ENCODE measurements around the gene SLC25A19. TPM values are rescaled to one million over a fixed set of nuclear protein-coding genes. Genes with fewer than 3 reads are reported as not detected.
A peak's percentile ranks its signal among the peaks of the same experiment; 100 is the strongest.

SLC25A19 gene
- total and polyA plus RNA-seq, 2 experiments from 2014 or later, result 17.9 to 22.4 TPM

DNA sequence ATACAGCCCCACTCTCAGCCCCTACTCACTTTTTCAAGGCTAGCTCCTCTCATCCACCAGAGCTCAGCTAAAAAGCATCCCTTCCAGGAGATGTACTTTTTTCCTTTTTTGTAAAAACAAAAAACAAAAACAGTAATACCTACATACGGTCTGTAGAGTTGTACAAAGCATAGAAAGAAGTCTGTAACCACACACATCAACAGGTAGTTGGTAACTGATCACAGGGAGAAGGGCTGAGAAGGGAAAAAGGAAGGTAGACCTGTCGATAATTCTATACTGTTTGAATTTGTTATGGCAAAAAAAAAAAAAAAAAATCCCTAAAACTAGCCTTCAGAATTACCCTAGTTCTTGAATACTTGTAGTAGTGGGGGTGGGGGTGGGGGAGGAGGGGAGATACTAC lies 874 bp downstream of the SLC25A19 start (continued):
- no peak for TF ChIP-seq POLR2AphosphoS5 (IDR thresholded peaks at IDR 0.05; ENCODE audit: low read depth)
- no peak for TF ChIP-seq STAT1 (IDR thresholded peaks at IDR 0.05; ENCODE audit: unreplicated experiment)

DNA sequence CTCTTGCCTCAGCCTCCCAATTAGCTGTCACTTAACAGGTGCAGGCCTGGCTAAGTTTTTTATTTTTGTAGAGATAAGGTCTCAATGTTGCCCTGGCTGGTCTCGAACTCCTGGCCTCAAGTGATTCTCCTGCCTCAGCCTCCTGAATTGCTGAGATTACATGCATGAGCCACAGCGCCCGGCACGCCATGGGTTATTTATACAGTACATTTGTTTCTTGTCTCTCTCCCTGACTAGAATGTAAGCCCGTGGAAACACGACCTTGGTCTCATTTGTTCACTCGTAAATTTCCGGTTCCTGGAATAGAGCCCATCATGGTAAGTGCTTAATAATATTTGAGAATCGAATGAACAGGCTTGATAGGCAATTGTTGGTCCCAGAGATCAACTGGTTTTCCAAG lies 2.0 kb downstream of the SLC25A19 start:
- H3K27me3 Mint-ChIP-seq (ENCODE audit: insufficient read depth, low read depth, poor library complexity), result peaks cover 6% of the 10 kb centered on the region
- H3K4me1 ChIP-seq (ENCODE audit: insufficient read depth), result peaks cover 5% of the 10 kb centered on the region
- no peaks in the 10 kb centered on the region; the same call in 1 of the 2 replicates for H3K36me3 ChIP-seq (ENCODE audit: insufficient read depth)
- ATAC-seq (no peak), DNase-seq (ENCODE audit: low spot score) (no peak)
- TF ChIP-seq POLR2AphosphoS5 (IDR thresholded peaks at IDR 0.05; ENCODE audit: low read depth), result no peak
- no peak for TF ChIP-seq NANOG (IDR thresholded peaks at IDR 0.05; ENCODE audit: borderline replicate concordance)
- TF ChIP-seq, protein P1, sequence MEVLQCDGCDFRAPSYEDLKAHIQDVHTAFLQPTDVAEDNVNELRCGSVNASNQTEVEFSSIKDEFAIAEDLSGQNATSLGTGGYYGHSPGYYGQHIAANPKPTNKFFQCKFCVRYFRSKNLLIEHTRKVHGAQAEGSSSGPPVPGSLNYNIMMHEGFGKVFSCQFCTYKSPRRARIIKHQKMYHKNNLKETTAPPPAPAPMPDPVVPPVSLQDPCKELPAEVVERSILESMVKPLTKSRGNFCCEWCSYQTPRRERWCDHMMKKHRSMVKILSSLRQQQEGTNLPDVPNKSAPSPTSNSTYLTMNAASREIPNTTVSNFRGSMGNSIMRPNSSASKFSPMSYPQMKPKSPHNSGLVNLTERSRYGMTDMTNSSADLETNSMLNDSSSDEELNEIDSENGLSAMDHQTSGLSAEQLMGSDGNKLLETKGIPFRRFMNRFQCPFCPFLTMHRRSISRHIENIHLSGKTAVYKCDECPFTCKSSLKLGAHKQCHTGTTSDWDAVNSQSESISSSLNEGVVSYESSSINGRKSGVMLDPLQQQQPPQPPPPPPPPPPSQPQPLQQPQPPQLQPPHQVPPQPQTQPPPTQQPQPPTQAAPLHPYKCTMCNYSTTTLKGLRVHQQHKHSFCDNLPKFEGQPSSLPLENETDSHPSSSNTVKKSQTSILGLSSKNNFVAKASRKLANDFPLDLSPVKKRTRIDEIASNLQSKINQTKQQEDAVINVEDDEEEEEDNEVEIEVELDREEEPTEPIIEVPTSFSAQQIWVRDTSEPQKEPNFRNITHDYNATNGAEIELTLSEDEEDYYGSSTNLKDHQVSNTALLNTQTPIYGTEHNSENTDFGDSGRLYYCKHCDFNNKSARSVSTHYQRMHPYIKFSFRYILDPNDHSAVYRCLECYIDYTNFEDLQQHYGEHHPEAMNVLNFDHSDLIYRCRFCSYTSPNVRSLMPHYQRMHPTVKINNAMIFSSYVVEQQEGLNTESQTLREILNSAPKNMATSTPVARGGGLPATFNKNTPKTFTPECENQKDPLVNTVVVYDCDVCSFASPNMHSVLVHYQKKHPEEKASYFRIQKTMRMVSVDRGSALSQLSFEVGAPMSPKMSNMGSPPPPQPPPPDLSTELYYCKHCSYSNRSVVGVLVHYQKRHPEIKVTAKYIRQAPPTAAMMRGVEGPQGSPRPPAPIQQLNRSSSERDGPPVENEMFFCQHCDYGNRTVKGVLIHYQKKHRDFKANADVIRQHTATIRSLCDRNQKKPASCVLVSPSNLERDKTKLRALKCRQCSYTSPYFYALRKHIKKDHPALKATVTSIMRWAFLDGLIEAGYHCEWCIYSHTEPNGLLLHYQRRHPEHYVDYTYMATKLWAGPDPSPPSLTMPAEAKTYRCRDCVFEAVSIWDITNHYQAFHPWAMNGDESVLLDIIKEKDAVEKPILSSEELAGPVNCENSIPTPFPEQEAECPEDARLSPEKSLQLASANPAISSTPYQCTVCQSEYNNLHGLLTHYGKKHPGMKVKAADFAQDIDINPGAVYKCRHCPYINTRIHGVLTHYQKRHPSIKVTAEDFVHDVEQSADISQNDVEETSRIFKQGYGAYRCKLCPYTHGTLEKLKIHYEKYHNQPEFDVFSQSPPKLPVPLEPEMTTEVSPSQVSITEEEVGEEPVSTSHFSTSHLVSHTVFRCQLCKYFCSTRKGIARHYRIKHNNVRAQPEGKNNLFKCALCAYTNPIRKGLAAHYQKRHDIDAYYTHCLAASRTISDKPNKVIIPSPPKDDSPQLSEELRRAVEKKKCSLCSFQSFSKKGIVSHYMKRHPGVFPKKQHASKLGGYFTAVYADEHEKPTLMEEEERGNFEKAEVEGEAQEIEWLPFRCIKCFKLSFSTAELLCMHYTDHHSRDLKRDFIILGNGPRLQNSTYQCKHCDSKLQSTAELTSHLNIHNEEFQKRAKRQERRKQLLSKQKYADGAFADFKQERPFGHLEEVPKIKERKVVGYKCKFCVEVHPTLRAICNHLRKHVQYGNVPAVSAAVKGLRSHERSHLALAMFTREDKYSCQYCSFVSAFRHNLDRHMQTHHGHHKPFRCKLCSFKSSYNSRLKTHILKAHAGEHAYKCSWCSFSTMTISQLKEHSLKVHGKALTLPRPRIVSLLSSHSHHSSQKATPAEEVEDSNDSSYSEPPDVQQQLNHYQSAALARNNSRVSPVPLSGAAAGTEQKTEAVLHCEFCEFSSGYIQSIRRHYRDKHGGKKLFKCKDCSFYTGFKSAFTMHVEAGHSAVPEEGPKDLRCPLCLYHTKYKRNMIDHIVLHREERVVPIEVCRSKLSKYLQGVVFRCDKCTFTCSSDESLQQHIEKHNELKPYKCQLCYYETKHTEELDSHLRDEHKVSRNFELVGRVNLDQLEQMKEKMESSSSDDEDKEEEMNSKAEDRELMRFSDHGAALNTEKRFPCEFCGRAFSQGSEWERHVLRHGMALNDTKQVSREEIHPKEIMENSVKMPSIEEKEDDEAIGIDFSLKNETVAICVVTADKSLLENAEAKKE (CRISPR knock-in tag; IDR thresholded peaks at IDR 0.05), result no peak
- TF ChIP-seq, protein P2, sequence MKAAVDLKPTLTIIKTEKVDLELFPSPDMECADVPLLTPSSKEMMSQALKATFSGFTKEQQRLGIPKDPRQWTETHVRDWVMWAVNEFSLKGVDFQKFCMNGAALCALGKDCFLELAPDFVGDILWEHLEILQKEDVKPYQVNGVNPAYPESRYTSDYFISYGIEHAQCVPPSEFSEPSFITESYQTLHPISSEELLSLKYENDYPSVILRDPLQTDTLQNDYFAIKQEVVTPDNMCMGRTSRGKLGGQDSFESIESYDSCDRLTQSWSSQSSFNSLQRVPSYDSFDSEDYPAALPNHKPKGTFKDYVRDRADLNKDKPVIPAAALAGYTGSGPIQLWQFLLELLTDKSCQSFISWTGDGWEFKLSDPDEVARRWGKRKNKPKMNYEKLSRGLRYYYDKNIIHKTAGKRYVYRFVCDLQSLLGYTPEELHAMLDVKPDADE (IDR thresholded peaks at IDR 0.05), result no peak
- no peak for TF ChIP-seq ZNF114 (CRISPR knock-in tag; IDR thresholded peaks at IDR 0.05)
- no peak for TF ChIP-seq ZNF331 (CRISPR knock-in tag; IDR thresholded peaks at IDR 0.05; ENCODE audit: low read depth)
- TF ChIP-seq, protein P3, sequence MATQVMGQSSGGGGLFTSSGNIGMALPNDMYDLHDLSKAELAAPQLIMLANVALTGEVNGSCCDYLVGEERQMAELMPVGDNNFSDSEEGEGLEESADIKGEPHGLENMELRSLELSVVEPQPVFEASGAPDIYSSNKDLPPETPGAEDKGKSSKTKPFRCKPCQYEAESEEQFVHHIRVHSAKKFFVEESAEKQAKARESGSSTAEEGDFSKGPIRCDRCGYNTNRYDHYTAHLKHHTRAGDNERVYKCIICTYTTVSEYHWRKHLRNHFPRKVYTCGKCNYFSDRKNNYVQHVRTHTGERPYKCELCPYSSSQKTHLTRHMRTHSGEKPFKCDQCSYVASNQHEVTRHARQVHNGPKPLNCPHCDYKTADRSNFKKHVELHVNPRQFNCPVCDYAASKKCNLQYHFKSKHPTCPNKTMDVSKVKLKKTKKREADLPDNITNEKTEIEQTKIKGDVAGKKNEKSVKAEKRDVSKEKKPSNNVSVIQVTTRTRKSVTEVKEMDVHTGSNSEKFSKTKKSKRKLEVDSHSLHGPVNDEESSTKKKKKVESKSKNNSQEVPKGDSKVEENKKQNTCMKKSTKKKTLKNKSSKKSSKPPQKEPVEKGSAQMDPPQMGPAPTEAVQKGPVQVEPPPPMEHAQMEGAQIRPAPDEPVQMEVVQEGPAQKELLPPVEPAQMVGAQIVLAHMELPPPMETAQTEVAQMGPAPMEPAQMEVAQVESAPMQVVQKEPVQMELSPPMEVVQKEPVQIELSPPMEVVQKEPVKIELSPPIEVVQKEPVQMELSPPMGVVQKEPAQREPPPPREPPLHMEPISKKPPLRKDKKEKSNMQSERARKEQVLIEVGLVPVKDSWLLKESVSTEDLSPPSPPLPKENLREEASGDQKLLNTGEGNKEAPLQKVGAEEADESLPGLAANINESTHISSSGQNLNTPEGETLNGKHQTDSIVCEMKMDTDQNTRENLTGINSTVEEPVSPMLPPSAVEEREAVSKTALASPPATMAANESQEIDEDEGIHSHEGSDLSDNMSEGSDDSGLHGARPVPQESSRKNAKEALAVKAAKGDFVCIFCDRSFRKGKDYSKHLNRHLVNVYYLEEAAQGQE (IDR thresholded peaks at IDR 0.05; ENCODE audit: unreplicated experiment), result no peak
- TF ChIP-seq EZH2phosphoT487 (IDR thresholded peaks at IDR 0.05; ENCODE audit: unreplicated experiment), result no peak
- TF ChIP-seq, protein P4, sequence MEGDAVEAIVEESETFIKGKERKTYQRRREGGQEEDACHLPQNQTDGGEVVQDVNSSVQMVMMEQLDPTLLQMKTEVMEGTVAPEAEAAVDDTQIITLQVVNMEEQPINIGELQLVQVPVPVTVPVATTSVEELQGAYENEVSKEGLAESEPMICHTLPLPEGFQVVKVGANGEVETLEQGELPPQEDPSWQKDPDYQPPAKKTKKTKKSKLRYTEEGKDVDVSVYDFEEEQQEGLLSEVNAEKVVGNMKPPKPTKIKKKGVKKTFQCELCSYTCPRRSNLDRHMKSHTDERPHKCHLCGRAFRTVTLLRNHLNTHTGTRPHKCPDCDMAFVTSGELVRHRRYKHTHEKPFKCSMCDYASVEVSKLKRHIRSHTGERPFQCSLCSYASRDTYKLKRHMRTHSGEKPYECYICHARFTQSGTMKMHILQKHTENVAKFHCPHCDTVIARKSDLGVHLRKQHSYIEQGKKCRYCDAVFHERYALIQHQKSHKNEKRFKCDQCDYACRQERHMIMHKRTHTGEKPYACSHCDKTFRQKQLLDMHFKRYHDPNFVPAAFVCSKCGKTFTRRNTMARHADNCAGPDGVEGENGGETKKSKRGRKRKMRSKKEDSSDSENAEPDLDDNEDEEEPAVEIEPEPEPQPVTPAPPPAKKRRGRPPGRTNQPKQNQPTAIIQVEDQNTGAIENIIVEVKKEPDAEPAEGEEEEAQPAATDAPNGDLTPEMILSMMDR (conservative IDR thresholded peaks at IDR 0.05; ENCODE audit: low read depth in 2 of 2), result no peak
- TF ChIP-seq JUNB (IDR thresholded peaks at IDR 0.05; ENCODE audit: unreplicated experiment), result no peak
- TF ChIP-seq STAT1 (IDR thresholded peaks at IDR 0.05; ENCODE audit: unreplicated experiment), result no peak
- TF ChIP-seq CREB1 (CRISPR knock-in tag; IDR thresholded peaks at IDR 0.05; ENCODE audit: low read depth), result no peak
- no peak for TF ChIP-seq EZH2 (IDR thresholded peaks at IDR 0.05; ENCODE audit: low read depth, unreplicated experiment)
- H3K4me3 ChIP-seq, result no peak overlapping the region
- peaks cover 4% of the 10 kb centered on the region for H3K4me1 Mint-ChIP-seq
- no peak overlapping the region for H3K4me2 ChIP-seq
- peaks cover 6% of the 10 kb centered on the region for H3K79me2 ChIP-seq (replicated peaks; ENCODE audit: insufficient read depth)
- no peak overlapping the region for H3K27ac Mint-ChIP-seq
- H4K20me1 ChIP-seq (replicated peaks; ENCODE audit: insufficient read depth), result no peaks in the 10 kb centered on the region
- peak overlapping the region; percentile 89; the same call in 1 of the 3 replicates for H3K4me3 Mint-ChIP-seq
- no peak overlapping the region for H3K27ac ChIP-seq (ENCODE audit: low read depth)
- no peaks in the 10 kb centered on the region for H3K27me3 ChIP-seq (ENCODE audit: insufficient read depth)
- H2AFZ ChIP-seq, result no peak overlapping the region
- no peaks in the 10 kb centered on the region for H3K9me2 ChIP-seq (ENCODE audit: insufficient read depth)
- H3K9me3 Mint-ChIP-seq, result no peaks in the 10 kb centered on the region; the same call in 2 of the 3 replicates
- peaks cover 7% of the 10 kb centered on the region; the same call in 1 of the 2 replicates for H3F3A ChIP-seq (replicated peaks; ENCODE audit: low read depth)
- peaks cover 25% of the 10 kb centered on the region for H3K36me3 Mint-ChIP-seq (ENCODE audit: low read depth)

All from GM23338 (cell line).